ENCODE data around the gene C4orf50.

DNA sequence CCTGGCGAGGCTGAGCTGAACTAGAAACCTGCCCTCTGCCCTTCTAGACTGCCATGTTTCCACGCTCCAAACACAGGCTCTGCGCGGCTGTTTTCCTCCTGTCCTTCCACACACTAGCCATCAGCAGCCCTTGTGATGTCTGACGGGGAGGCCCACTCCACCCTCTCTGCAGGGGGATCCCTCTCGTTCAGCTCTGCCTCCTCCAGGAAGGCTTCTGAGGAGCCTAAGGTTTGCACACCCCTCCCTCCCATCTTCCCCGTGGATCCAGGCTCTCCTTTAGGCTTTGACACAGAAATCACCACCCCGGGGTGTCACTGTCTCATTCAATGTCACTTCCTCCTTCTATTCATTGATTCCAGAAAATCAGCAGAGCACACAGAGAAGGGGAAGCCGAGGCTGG lies 86.7 kb downstream of the C4orf50 start:
- TF ChIP-seq, protein P1, sequence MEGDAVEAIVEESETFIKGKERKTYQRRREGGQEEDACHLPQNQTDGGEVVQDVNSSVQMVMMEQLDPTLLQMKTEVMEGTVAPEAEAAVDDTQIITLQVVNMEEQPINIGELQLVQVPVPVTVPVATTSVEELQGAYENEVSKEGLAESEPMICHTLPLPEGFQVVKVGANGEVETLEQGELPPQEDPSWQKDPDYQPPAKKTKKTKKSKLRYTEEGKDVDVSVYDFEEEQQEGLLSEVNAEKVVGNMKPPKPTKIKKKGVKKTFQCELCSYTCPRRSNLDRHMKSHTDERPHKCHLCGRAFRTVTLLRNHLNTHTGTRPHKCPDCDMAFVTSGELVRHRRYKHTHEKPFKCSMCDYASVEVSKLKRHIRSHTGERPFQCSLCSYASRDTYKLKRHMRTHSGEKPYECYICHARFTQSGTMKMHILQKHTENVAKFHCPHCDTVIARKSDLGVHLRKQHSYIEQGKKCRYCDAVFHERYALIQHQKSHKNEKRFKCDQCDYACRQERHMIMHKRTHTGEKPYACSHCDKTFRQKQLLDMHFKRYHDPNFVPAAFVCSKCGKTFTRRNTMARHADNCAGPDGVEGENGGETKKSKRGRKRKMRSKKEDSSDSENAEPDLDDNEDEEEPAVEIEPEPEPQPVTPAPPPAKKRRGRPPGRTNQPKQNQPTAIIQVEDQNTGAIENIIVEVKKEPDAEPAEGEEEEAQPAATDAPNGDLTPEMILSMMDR (conservative IDR thresholded peaks at IDR 0.05): no peak
- TF ChIP-seq EZH2 (IDR thresholded peaks at IDR 0.05; ENCODE audit: low read depth): no peak

Data from PC-9 (cell line).